Endothelial cell of umbilical vein (primary cell): ENCODE measurements around the gene NFATC3. TPM values are rescaled to one million over a fixed set of nuclear protein-coding genes. Genes with fewer than 3 reads are reported as not detected.

Source experiments
- BruUV-seq: library from RNA; stranded (reverse); fragments of 400-500 nt; replicated peaks from 2 replicates; lab custom pipeline; 2021; lab: Mats Ljungman, UMichigan
- CTCF ChIA-PET: fragments of 300-600, 350-600 bp; sonication (Branson Sonifier 250); formaldehyde crosslinking; loops from one replicate; lab custom pipeline; 2021; ENCODE audit warnings: antibody characterized with exemption, inconsistent platforms; lab: Charles Lee
- POLR2A ChIA-PET: fragments of 300-600, 350-600 bp; sonication (Branson Sonifier 250); formaldehyde crosslinking; loops from one replicate; lab custom pipeline; 2021; ENCODE audit warnings: antibody characterized with exemption, inconsistent platforms; lab: Charles Lee
- DNase-seq: peaks from one replicate; pipeline ENCODE4 v3.0.0-alpha.2; 2011; ENCODE audit warnings: low read depth, low spot score
- FAIRE-seq: peaks from 2 replicates; lab custom pipeline; 2011; peaks lifted over from hg19 to GRCh38; lab: Jason Lieb, UNC
- H2AFZ ChIP-seq: 2 replicates; pipeline ENCODE4 v1.6.0; 2012; ENCODE audit warnings: low read depth, low read length, control low read depth, inconsistent platforms
- H3K27ac ChIP-seq: 2 replicates; pipeline ENCODE4 v1.5.1; 2011; ENCODE audit warnings: low read depth, mild to moderate bottlenecking, control low read depth, low read length, moderate library complexity; ENCODE audit not compliant: insufficient read depth
- H3K27me3 ChIP-seq, 2 experiments: 2 replicates each; pipeline versions ENCODE4 v1.6.0 to v1.6.1; 2011; ENCODE audit warnings: low read length in 2 of 2, mixed read lengths in 1 of 2; ENCODE audit not compliant: control insufficient read depth in 2 of 2, insufficient read depth in 2 of 2
- H3K36me3 ChIP-seq, 2 experiments: 2 replicates in 1 of 2; 3 replicates in 1 of 2; pipeline ENCODE4 v1.5.1; 2011; ENCODE audit warnings: low read length in 2 of 2, mild to moderate bottlenecking in 1 of 2, moderate library complexity in 1 of 2; ENCODE audit not compliant: control insufficient read depth in 2 of 2, insufficient read depth in 2 of 2; ENCODE audit errors: extremely low read depth in 1 of 2
- H3K4me1 ChIP-seq: 3 replicates; pipeline ENCODE4 v1.5.1; 2011; ENCODE audit warnings: mild to moderate bottlenecking, low read length; ENCODE audit not compliant: control insufficient read depth, insufficient read depth; ENCODE audit errors: extremely low read depth
- H3K4me2 ChIP-seq: 2 replicates; pipeline ENCODE4 v1.6.1; 2011; ENCODE audit warnings: low read length, control low read depth, mixed read lengths; ENCODE audit not compliant: insufficient read depth
- H3K4me3 ChIP-seq, 3 experiments: fragments of 200-600 bp in 1 of 3; sonication (generic), shearing (Covaris generic) in 1 of 3; replicated peaks in 1 of 3; 2 replicates each; pipeline ENCODE4 v1.5.1; 2011 to 2016; ENCODE audit warnings: control low read depth in 3 of 3, low read length in 3 of 3, mild to moderate bottlenecking in 2 of 3, inconsistent platforms in 1 of 3, low read depth in 1 of 3, moderate library complexity in 1 of 3; ENCODE audit not compliant: insufficient read depth in 1 of 3
- H3K79me2 ChIP-seq: 2 replicates; pipeline ENCODE4 v1.6.0; 2012; ENCODE audit warnings: low read length, inconsistent platforms; ENCODE audit not compliant: control insufficient read depth, insufficient read depth
- H3K9ac ChIP-seq: replicated peaks from 2 replicates; pipeline ENCODE3; 2011; ENCODE audit warnings: low read length, control low read depth; ENCODE audit not compliant: insufficient read depth; ENCODE audit errors: extremely low read depth
- H3K9me1 ChIP-seq: replicated peaks from 3 replicates; pipeline ENCODE4 v1.6.0; 2011; ENCODE audit warnings: mild to moderate bottlenecking, low read length; ENCODE audit not compliant: control insufficient read depth, insufficient read depth; ENCODE audit errors: extremely low read depth
- H3K9me3 ChIP-seq: replicated peaks from 2 replicates; pipeline ENCODE4 v1.5.1; 2012; ENCODE audit warnings: low read length, inconsistent platforms; ENCODE audit not compliant: control insufficient read depth, insufficient read depth
- H4K20me1 ChIP-seq: replicated peaks from 2 replicates; pipeline ENCODE3; 2011; ENCODE audit warnings: mild to moderate bottlenecking, low read length; ENCODE audit not compliant: control insufficient read depth, insufficient read depth; ENCODE audit errors: extremely low read depth
- CTCF ChIP-seq, 2 donors: IDR thresholded peaks; 1 replicate in 1 of 2; 2 replicates in 1 of 2; pipeline ENCODE4 v1.5.1; 2011; ENCODE audit warnings: low read length in 2 of 2, mild to moderate bottlenecking in 2 of 2, moderate library complexity in 2 of 2, control low read depth in 1 of 2, inconsistent platforms in 1 of 2, low read depth in 1 of 2; ENCODE audit not compliant: insufficient read depth in 1 of 2; ENCODE audit errors: extremely low read depth in 1 of 2
- EZH2 ChIP-seq: IDR thresholded peaks from 2 replicates; pipeline ENCODE4 v1.6.1; 2012; ENCODE audit warnings: borderline replicate concordance, low read depth, mild to moderate bottlenecking, moderate library complexity, low read length, inconsistent platforms; ENCODE audit not compliant: severe bottlenecking
- FOS ChIP-seq: IDR thresholded peaks from 2 replicates; pipeline ENCODE4 v1.6.1; 2011; ENCODE audit warnings: mild to moderate bottlenecking, low read length, moderate library complexity, borderline replicate concordance; ENCODE audit not compliant: insufficient read depth
- GATA2 ChIP-seq: IDR thresholded peaks from 2 replicates; pipeline ENCODE4 v1.7.0; 2011; ENCODE audit warnings: low read depth, mild to moderate bottlenecking, moderate library complexity, mixed read lengths, low read length; ENCODE audit not compliant: insufficient read length, insufficient read depth
- JUN ChIP-seq: IDR thresholded peaks from 2 replicates; pipeline ENCODE4 v1.6.1; 2011; ENCODE audit warnings: borderline replicate concordance, low read depth; ENCODE audit not compliant: insufficient read length, insufficient read depth
- MYC ChIP-seq: IDR thresholded peaks from one replicate; pipeline ENCODE4 v1.6.1; 2011; ENCODE audit warnings: mild to moderate bottlenecking, low read depth, low read length
- POLR2A ChIP-seq: IDR thresholded peaks from 2 replicates; pipeline ENCODE4 v1.6.1; 2012; ENCODE audit warnings: low read depth, mild to moderate bottlenecking, control low read depth, low read length
- POLR2AphosphoS5 ChIP-seq: IDR thresholded peaks from 2 replicates; pipeline ENCODE4 v1.6.1; 2012; ENCODE audit warnings: low read depth, mild to moderate bottlenecking, control low read depth, low read length, moderate library complexity; ENCODE audit not compliant: insufficient read depth
- dilution Hi-C: fragments of 300-500 bp; cut with MboI; formaldehyde crosslinking; loops from one replicate; pipeline ENCODE4 v1.15.0; 2019; ENCODE audit warnings: low sequenced_read_pairs; ENCODE audit not compliant: extremely low pct_ligation_motif_present
- intact Hi-C: fragments of 100-400 bp; cut with micrococcal nuclease; formaldehyde crosslinking; loops from one replicate; pipeline ENCODE4 v1.10.0; 2022
- polyA plus RNA-seq, 4 experiments: library from polyadenylated mRNA; depleted of rRNA in 3 of 4; stranded (reverse) in 3 of 4; unstranded in 1 of 4; fragments of >200 nt; gene quantifications; 2 replicates each; pipeline versions ENCODE4 v1.2.1 to v1.2.3, GENCODE V29; 2011 to 2012; ENCODE audit warnings: missing spikeins in 1 of 4
- total RNA-seq: library from RNA; stranded (reverse); gene quantifications from 2 replicates; pipeline ENCODE4 v1.2.3, GENCODE V29; 2021

Gene NFATC3
- total and polyA plus RNA-seq, 2 donors (not counting 3 experiments of a cell fraction or from before 2014, with no cell fraction given), result 15.6 to 33.1 TPM

GRCh38 chr16:68236826-68237242 is 151.7 kb downstream of the NFATC3 start:
- TF ChIP-seq POLR2AphosphoS5, result no peak
- TF ChIP-seq EZH2, result no peak
- no peak for TF ChIP-seq JUN
- TF ChIP-seq POLR2A, result no peak
- no peak for TF ChIP-seq CTCF (IDR thresholded peaks at IDR 0.05; ENCODE audit: extremely low read depth in 1 of 2, insufficient read depth in 1 of 2, low read depth in 1 of 2, low read length in 2 of 2)
- no peak for TF ChIP-seq GATA2
- no peak for TF ChIP-seq FOS
- no peak for TF ChIP-seq MYC
- Histone ChIP-seq H4K20me1 (no peaks in the 10 kb centered on the region), H3K27me3 (no peaks in the 10 kb centered on the region), H3K79me2 (no peaks in the 10 kb centered on the region), H3K9ac (peak overlapping the region; percentile 57), H3K27ac (peak overlapping the region; percentile 93), H3K9me1 (no peaks in the 10 kb centered on the region), H3K4me1 (peaks cover 13% of the 10 kb centered on the region), H3K4me2 (peak overlapping the region; percentile 17), H3K9me3 (no peaks in the 10 kb centered on the region), H3K36me3 (no peaks in the 10 kb centered on the region), H2AFZ (peak overlapping the region; percentile 0), H3K4me3 (peak overlapping the region in 1 of 3 experiments; percentile 35)
- POLR2A ChIA-PET, result interaction anchor here (0.6 to 1.3 kb wide), 3 partner anchors 19 to 152 kb away, joined by 3 to 7 read pairs (median 4); partner anchors contain the start of gene NFATC3
- peak; percentile 40 for DNase-seq
- BruUV-seq, result no TSS peak
- intact Hi-C loops (loop anchor here (2.0 kb wide), 1 partner anchor 344 kb away; the partner anchor contains the start of gene PSKH1), dilution Hi-C loops (no loop called here)
- FAIRE-seq, result no peak
- CTCF ChIA-PET, result interaction anchor here (0.9 to 3.4 kb wide), 5 partner anchors 15 to 143 kb away, joined by 3 to 30 read pairs (median 8); partner anchors contain the start of gene SLC7A6
